ENCODE measurements around the gene MYO18B.

Gene MYO18B

GRCh38 chr22:25849522-25849921 is 107.5 kb downstream of the MYO18B start:
- DNase-seq (ENCODE audit: low read depth), result no peak

DNA sequence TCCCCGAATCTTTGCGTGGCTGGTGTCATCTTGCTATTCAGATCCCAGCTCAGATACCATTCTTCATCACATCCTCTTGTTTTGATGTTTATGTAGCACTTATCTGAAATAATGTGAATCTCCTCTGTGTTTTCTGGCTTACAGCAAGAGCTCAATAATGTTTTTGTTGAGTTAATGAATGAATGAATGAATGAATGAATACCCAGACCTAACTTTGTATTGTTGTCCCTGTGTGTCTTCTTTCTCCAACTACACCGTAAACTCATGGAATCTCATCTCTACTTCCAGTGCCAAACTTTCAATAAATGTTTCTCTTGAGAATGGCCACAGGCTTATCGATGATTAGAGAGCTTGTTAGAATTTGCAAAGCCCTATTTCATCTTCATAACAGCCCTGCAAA is 110.2 kb downstream of the MYO18B start:
- no peak for DNase-seq (ENCODE audit: low read depth)

GRCh38 chr22:25853078-25853477 is 111.1 kb downstream of the MYO18B start:
- DNase-seq (ENCODE audit: low read depth), result no peak

DNA sequence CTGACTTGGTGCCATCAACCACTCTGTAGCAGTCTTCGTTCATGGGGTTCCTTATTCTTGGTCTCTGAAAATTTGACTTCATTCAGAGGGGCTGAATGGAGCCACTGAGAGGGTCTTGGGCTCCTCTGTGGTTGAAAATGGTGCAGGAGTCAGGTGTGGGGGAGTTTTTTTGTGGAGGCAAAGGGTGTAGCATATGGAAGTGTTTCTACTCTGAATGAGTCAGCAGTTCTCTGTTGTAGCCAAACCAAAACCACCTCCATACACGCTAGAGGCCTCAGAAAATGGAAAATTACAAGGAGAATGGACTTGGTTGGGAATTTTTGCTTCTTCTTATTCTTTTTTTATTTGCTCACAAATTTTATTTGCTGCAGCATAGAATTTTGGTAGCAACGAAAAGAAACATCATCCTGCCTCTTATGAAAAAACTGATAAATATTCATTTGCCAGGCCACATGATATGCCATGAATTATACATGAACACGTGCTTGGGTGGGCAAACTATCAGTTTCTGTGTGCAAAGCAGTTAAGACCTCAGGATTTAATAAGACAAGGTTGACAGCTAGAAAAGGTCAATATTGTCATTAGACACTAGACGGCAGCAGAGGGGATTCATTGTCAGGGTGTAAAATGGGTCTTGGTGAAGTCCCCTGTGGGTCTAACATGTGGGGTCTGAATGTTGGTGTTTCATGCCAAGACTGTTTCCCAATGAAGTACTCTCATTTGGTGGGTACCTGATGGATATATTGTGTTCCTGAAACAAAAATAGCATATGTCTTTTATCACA is 111.7 kb downstream of the MYO18B start:
- no peak for DNase-seq (ENCODE audit: low read depth)

- no peak for DNase-seq (ENCODE audit: low read depth)
Observed at GRCh38 chr22:25869771-25870170, 127.8 kb downstream of the MYO18B start.

- no peak for DNase-seq (ENCODE audit: low read depth)
Observed at GRCh38 chr22:25874327-25874726, 132.3 kb downstream of the MYO18B start.

DNA sequence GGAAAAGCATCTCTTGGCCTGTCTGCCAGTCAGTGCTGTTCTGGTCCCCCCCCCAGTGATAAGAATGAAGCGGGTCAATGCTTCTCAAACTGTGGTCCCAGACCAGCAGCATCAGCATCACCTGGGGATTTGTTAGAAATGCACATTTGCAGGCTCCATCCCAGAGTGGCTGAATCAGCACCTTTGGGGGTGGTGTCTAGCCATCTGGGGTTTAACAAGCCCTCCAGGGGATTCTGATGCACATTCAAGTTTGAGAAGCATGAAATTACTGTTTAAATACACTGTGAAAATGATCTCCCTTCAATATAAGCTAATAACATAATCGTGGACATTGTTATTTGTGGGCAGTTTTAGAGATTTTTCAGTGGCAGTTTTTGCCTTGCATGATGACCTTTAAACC is 133.5 kb downstream of the MYO18B start:
- no peak for DNase-seq (ENCODE audit: low read depth)

GRCh38 chr22:25876871-25877270 is 134.9 kb downstream of the MYO18B start:
- DNase-seq (ENCODE audit: low read depth), result no peak

DNA sequence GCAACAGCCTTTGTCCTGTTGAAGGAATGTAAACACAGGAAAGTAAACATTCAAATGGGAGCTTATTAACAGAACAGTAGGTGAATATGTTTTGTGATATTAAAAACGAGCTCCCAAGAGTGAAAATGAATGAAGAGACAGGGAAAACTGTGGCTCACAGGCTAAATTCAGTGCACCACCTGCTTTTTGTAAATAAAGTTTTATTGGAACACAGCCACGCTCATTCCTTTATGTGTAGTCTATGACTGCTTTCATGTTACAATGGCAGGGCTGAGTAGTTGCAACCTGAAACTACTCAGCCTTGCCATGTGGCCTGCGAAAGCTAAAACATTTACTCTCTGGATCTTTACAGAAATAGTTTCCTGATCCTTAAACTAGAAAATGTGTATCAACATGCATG is 136.9 kb downstream of the MYO18B start:
- DNase-seq (ENCODE audit: low read depth), result no peak

DNA sequence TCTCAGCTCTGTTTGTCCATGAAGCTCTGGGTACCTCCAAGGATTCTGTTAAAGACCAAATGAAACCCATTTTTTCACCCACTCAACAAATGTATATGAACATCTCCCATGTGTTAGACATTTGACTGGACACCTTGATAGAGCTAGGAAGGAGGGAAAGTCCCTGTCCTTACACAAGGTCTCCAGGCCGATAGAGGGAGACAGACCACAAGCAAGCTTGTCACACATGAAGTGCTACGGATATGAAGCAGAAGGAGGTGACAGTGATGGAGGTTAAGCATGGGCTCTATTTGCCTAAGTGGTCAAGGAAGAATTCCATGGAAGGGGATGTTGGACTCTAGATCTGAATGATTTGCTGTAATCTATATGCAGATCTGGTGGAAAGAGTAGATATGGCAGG is 138.5 kb downstream of the MYO18B start:
- DNase-seq (ENCODE audit: low read depth), result no peak

DNA sequence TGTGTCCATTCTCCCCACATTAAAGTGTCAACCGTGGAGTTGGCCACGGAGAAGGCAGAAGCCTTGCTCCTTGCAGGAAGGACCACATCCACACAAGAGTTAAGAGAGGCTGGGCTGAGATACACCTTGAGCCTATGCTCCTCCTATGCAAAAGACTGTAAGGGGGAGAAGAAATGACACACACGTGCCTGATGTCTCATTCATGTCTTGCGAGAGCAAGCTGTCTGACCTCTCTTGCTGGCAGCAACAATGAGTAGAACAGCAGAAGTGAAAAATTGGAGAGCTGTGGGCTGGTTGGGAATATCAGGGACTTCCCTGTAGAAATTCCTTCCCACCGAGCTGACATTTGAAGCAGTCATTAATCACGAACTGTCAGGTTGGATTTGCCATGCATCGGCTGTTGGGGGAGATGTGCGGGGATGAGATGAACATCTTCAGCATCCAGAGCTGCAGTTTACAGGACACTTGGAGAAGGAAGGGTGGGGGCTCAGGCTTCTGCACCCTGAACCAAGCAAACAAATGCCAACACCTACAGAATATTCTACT is 139.3 kb downstream of the MYO18B start:
- DNase-seq (ENCODE audit: low read depth), result no peak

DNA sequence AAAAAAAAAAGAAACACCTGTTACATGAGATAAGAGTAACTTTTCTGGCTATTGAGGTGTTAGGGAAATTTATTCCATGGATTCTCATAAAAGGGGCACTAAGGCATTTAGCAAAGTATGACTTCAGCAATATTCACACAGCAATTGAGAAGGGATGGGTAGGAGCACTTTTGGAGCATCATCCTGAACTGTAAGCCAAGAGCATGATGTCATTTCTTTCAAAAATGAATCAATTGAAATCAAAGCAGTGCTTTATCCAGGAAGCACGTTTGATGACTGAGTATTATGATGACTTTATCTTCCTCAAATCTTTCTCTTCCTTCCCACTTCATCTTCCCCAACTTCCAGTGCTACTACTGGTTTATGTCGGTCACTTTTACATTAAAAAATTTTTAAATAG is 140.4 kb downstream of the MYO18B start:
- no peak for DNase-seq (ENCODE audit: low read depth)

DNA sequence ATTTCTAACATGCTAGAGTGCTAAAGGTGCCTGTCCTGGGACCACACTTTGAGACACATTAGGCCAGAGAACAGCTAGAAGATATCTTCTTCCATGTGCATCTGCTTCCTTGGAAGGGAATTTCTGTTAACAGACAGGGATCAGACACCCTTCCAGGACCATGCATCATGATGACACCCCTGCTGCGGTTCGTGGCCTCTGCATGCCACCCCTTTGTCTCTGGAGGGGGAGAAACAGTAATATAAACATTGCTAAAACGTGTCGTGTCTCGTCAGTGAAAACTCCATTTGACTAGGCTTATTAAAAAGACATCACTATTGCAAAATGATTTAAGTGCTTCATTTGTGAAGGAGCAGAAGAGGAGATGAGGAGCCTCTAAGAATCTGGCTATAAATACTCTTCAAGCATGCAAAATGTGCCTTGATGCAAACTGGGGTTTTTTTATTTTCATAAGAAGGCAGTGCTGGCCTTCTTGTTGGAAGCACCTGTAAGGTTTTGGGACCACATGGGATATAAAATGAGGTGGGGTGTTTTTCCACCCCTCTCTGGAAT is 141.6 kb downstream of the MYO18B start:
- no peak for DNase-seq (ENCODE audit: low read depth)

GRCh38 chr22:25884121-25884520 is 142.1 kb downstream of the MYO18B start:
- no peak for DNase-seq (ENCODE audit: low read depth)

DNA sequence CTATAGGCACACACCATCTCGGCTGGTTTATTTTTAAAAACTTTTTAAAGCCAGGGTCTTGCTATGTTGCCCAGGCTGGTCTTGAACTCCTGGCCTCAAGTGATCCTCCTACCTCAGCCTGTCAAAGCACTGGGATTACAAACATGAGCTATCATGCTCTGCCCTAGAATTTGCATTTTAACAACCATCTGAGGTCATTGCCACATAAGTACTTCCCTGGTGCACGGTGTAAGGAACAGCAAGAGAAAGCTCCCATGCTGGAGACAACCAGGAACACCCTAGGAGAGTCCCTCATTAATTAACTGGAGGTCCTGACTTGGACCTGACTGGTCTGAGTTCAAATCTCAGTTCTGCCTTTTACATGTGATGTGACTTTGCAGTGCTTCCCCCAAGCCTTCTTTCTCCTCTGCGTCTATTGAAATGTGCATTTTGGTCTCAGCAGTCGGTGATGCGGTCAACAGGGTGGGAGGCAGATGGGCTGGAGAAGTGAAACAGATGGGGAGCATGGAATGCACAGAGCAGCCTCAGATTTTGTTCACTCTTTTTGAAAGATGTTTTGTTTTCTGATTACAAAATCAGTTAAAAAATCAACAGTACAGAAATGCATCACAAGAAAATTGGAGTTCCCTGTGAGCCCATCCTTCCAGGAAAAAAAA is 146.5 kb downstream of the MYO18B start:
- DNase-seq (ENCODE audit: low read depth), result no peak

DNA sequence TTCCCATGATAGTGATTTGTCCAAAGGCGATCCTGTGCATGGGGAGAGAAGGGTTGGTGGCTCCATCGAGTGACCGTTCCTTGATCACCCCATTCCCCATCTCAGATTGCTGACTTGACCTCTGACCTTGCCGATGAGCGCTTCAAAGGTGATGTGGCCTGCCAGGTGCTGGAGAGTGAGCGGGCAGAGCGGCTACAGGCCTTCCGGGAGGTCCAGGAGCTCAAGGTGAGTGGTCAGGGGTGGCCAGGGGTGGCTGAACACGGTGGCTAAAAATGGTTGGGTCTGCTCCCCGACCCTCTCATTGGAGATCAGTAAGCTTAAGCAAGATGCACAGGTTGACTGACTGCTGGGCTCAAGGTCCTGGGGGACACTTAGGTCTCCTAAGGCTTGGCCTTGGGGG is 148.7 kb downstream of the MYO18B start:
- no peak for DNase-seq (ENCODE audit: low read depth)

DNA sequence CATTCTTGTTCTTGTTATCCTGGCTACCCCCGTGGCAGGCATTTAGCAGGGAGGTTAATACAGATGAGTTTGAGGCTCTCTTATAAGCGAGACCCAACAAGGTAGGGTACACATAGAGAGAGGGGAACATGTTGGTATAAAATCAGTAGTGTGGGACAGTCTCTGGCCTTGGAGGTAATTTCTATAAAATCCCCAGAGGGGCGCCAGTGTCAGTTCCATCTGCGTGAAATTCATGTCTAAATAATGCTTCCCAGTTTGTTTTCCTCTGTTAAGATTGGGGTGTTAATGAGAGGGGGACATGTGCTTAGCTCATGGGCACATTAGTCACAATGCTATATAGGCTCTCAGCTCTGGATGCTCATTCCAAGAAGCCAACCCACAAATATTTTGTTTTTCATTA is 150.7 kb downstream of the MYO18B start:
- DNase-seq (ENCODE audit: low read depth), result no peak

DNA sequence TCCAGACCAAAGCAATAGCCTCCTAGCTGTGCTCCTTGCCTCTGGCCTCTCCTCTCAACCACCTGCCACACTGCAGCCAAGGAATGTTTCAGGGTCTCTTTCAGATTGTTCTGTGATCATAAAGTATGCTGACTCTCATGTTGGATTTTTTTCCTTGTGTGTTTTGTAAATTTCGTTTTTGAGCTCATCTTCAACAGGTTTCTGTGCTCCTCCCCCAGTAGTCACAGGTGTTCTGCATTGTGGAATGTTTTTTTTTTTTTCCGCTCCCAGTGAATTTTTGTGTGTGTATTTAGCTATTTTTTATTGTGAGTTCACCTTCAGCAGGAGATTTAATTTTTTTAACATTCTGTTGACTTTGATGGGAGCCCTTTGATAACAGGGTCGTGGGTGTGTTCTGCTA is 153.7 kb downstream of the MYO18B start:
- DNase-seq (ENCODE audit: low read depth), result no peak

GRCh38 chr22:25896098-25896497 is 154.1 kb downstream of the MYO18B start:
- no peak for DNase-seq (ENCODE audit: low read depth)

DNA sequence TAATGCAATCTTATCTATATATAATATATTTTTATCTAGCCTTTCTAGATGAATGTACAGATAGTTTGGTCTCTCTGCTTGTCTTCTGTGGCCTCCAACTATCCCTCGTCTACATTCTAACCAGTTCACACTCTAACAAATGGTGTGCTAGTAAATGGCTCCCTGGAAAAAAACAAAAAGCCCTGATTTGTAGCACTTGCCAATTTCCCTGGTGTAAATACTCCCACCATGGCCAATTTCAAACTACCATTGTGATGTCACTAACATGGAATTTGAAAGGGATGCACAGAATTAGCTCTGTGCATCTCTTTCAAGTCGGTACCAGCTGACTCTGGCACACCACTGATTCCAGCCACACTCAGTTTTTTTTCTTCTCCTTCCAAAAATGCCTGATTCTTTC is 154.6 kb downstream of the MYO18B start:
- DNase-seq (ENCODE audit: low read depth), result no peak

GRCh38 chr22:25898707-25899365 is 156.8 kb downstream of the MYO18B start:
- no peak for DNase-seq (ENCODE audit: low read depth)

DNA sequence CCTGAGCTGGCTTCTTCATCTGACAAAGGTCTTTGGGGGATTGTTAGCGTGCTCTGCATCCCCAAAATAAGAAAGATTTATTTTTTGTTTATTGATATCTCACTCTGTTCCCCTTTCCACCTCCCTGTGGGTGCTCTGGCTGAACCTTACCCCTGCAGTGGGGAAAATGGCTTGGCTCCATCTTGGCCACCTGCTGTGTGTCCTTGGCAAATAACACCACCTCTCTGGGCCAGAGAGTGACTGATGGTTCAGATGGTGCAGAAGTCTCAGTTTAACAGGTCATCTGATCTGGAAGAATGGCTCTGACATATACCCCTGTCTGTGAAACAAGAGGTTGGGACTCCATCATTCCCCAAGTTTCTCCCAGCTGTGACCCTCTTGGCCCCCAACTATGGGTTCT is 157.6 kb downstream of the MYO18B start:
- no peak for DNase-seq (ENCODE audit: low read depth)

- no peak for DNase-seq (ENCODE audit: low read depth)
Observed at GRCh38 chr22:25900390-25900789, 158.4 kb downstream of the MYO18B start.
